Measurements from ENCODE around the gene CABP4. TPM values are rescaled to one million over a fixed set of nuclear protein-coding genes. Genes with fewer than 3 reads are reported as not detected.

Gene CABP4
- total RNA-seq, 8 experiments from 2014 or later = 0.16 to 0.62 (median 0.20) TPM; not detected in 1

GRCh38 chr11:67486481-67487195 lies 31.5 kb downstream of the CABP4 start:
- H3K4me1 ChIP-seq (replicated peaks in 1 of 2) = peaks cover 6 to 12% of the 10 kb centered on the region in 2 donors
- WGBS, 10 experiments = 64 to 100% (median 93%) methylated on average over 2 to 16 of the region's 20 CpGs; no CpG with 5 or more reads in 4 of the 10 experiments
- no peak for ATAC-seq (replicated peaks in 6 of 8)
- no peak overlapping the region for H3K4me3 ChIP-seq
- no peak overlapping the region for H3K27ac ChIP-seq
- in situ Hi-C loops (cut with MboI; ENCODE audit: low pct_unique_long_range_greater_than_20kb in 2 of 9, low sequenced_read_pairs in 9 of 9, unreplicated experiment in 9 of 9) = loop anchor here in 1 of 9 experiments (25.0 kb wide), 1 partner anchor 99 kb away; the partner anchor contains the start of gene RAD9A

GRCh38 chr11:67489203-67489884 lies 34.2 kb downstream of the CABP4 start:
- Histone ChIP-seq H3K27ac (no peak overlapping the region), H3K4me1 (replicated peaks in 1 of 2) (peaks cover 0 to 3% of the 10 kb centered on the region in 2 donors), H3K4me3 (no peak overlapping the region)
- WGBS, 10 experiments = 20 to 100% (median 95%) methylated on average over 1 to 8 of the region's 25 CpGs; no CpG with 5 or more reads in 5 of the 10 experiments
- no peak for ATAC-seq (replicated peaks in 6 of 8)
- in situ Hi-C loops (cut with MboI; ENCODE audit: low pct_unique_long_range_greater_than_20kb in 2 of 9, low sequenced_read_pairs in 9 of 9, unreplicated experiment in 9 of 9) = loop anchor here in 1 of 9 experiments (25.0 kb wide), 1 partner anchor 102 kb away; the partner anchor contains the start of gene RAD9A

- ATAC-seq (replicated peaks in 6 of 8) = peak in 2 of 8 experiments; percentile 1 to 3
- Histone ChIP-seq H3K4me3 (no peak overlapping the region), H3K27ac (no peak overlapping the region), H3K4me1 (replicated peaks in 1 of 2) (no peaks in the 10 kb centered on the region)
- 67 to 100% (median 96%) methylated on average over 1 to 7 of the region's 23 CpGs; no CpG with 5 or more reads in 4 of the 10 experiments for WGBS, 10 experiments
- in situ Hi-C loops (cut with MboI; ENCODE audit: low pct_unique_long_range_greater_than_20kb in 2 of 9, low sequenced_read_pairs in 9 of 9, unreplicated experiment in 9 of 9) = loop anchor here in 1 of 9 experiments (25.0 kb wide), 1 partner anchor 103 kb away; the partner anchor contains the start of gene RAD9A
These were observed 35.0 kb downstream of the CABP4 start for GRCh38 chr11:67489885-67490726.

- Histone ChIP-seq H3K4me3 (no peak overlapping the region), H3K27ac (no peak overlapping the region), H3K4me1 (replicated peaks in 1 of 2) (no peaks in the 10 kb centered on the region)
- peak in 2 of 8 experiments; percentile 1 to 3 for ATAC-seq (replicated peaks in 6 of 8)
- in situ Hi-C loops (cut with MboI; ENCODE audit: low pct_unique_long_range_greater_than_20kb in 2 of 9, low sequenced_read_pairs in 9 of 9, unreplicated experiment in 9 of 9) = loop anchor here in 1 of 9 experiments (25.0 kb wide), 1 partner anchor 103 kb away; the partner anchor contains the start of gene RAD9A
- WGBS, 10 experiments = 94 to 100% methylated on average over 4 to 11 of the region's 15 CpGs; no CpG with 5 or more reads in 8 of the 10 experiments
These were observed 35.5 kb downstream of the CABP4 start for GRCh38 chr11:67490727-67491065.

- no peak overlapping the region for H3K27ac ChIP-seq
- 71 to 92% methylated on average over 4 to 6 of the region's 24 CpGs; no CpG with 5 or more reads in 8 of the 10 experiments for WGBS, 10 experiments
- no peak overlapping the region for H3K4me3 ChIP-seq
- ATAC-seq (replicated peaks in 6 of 8) = peak in 2 of 8 experiments; percentile 5 to 8
- no peaks in the 10 kb centered on the region for H3K4me1 ChIP-seq (replicated peaks in 1 of 2)
- in situ Hi-C loops (cut with MboI; ENCODE audit: low pct_unique_long_range_greater_than_20kb in 2 of 9, low sequenced_read_pairs in 9 of 9, unreplicated experiment in 9 of 9) = loop anchor here in 1 of 9 experiments (25.0 kb wide), 1 partner anchor 104 kb away; the partner anchor contains the start of gene RAD9A
These were observed 36.3 kb downstream of the CABP4 start for GRCh38 chr11:67491276-67492068.

GRCh38 chr11:67492069-67492727 lies 37.0 kb downstream of the CABP4 start:
- no peak overlapping the region for H3K4me3 ChIP-seq
- H3K27ac ChIP-seq = no peak overlapping the region
- no peak for ATAC-seq (replicated peaks in 6 of 8)
- in situ Hi-C loops (cut with MboI; ENCODE audit: low pct_unique_long_range_greater_than_20kb in 2 of 9, low sequenced_read_pairs in 9 of 9, unreplicated experiment in 9 of 9) = loop anchor here in 1 of 9 experiments (25.0 kb wide), 1 partner anchor 105 kb away; the partner anchor contains the start of gene RAD9A
- no peaks in the 10 kb centered on the region for H3K4me1 ChIP-seq (replicated peaks in 1 of 2)
- WGBS, 10 experiments = 76 to 90% (median 84%) methylated on average over 2 to 12 of the region's 19 CpGs; no CpG with 5 or more reads in 5 of the 10 experiments

- Histone ChIP-seq H3K27ac (no peak overlapping the region), H3K4me1 (replicated peaks in 1 of 2) (no peaks in the 10 kb centered on the region), H3K4me3 (no peak overlapping the region)
- in situ Hi-C loops (cut with MboI; ENCODE audit: low pct_unique_long_range_greater_than_20kb in 2 of 9, low sequenced_read_pairs in 9 of 9, unreplicated experiment in 9 of 9) = loop anchor here in 1 of 9 experiments (25.0 kb wide), 1 partner anchor 106 kb away; the partner anchor contains the start of gene RAD9A
- WGBS, 10 experiments = 87 to 100% (median 100%) methylated on average over 1 to 23 of the region's 46 CpGs; no CpG with 5 or more reads in 7 of the 10 experiments
- ATAC-seq (replicated peaks in 6 of 8) = peak in 4 of 8 experiments; percentile 3 to 10 (median 7)
These were observed 37.8 kb downstream of the CABP4 start for GRCh38 chr11:67492801-67493547.

GRCh38 chr11:67493548-67494370 lies 38.6 kb downstream of the CABP4 start:
- in situ Hi-C loops (cut with MboI; ENCODE audit: low pct_unique_long_range_greater_than_20kb in 2 of 9, low sequenced_read_pairs in 9 of 9, unreplicated experiment in 9 of 9) = loop anchor here in 1 of 9 experiments (25.0 kb wide), 1 partner anchor 106 kb away; the partner anchor contains the start of gene RAD9A
- no peak overlapping the region for H3K4me3 ChIP-seq
- no peak overlapping the region for H3K27ac ChIP-seq
- no peaks in the 10 kb centered on the region for H3K4me1 ChIP-seq (replicated peaks in 1 of 2)
- peak in 1 of 8 experiments; percentile 2 for ATAC-seq (replicated peaks in 6 of 8)
- 60 to 100% (median 100%) methylated on average over 1 to 4 of the region's 65 CpGs; no CpG with 5 or more reads in 7 of the 10 experiments for WGBS, 10 experiments

- Histone ChIP-seq H3K4me3 (no peak overlapping the region), H3K4me1 (replicated peaks in 1 of 2) (no peaks in the 10 kb centered on the region), H3K27ac (no peak overlapping the region)
- in situ Hi-C loops (cut with MboI; ENCODE audit: low pct_unique_long_range_greater_than_20kb in 2 of 9, low sequenced_read_pairs in 9 of 9, unreplicated experiment in 9 of 9) = loop anchor here in 1 of 9 experiments (25.0 kb wide), 1 partner anchor 107 kb away; the partner anchor contains the start of gene RAD9A
- WGBS, 10 experiments = 80 to 100% (median 95%) methylated on average over 3 to 7 of the region's 59 CpGs; no CpG with 5 or more reads in 7 of the 10 experiments
- no peak for ATAC-seq (replicated peaks in 6 of 8)
These were observed 39.4 kb downstream of the CABP4 start for GRCh38 chr11:67494371-67495233.
